HG03565 (cell line): ENCODE results near the gene HIRIP3.

Experiments used
- ATAC-seq: cut with Tn5 transposase; IDR thresholded peaks from one replicate; pipeline ENCODE4 v1.9.1; 2021; ENCODE audit warnings: mild to moderate bottlenecking, moderate library complexity; ENCODE audit not compliant: unreplicated experiment

HIRIP3 gene

GRCh38 chr16:29999605-30000004 is 4.2 kb upstream of the HIRIP3 start:
- no peak for ATAC-seq

- ATAC-seq = no peak
Measured at GRCh38 chr16:29996766-29997250, 1.4 kb upstream of the HIRIP3 start.

- peak; percentile 86 for ATAC-seq
Measured at GRCh38 chr16:29995911-29996765, 721 bp upstream of the HIRIP3 start, which contains the start of gene INO80E. Gene INO80E (plus strand): TSS chr16:29996241. CDS start chr16:29996311, 70 bp downstream.

- ATAC-seq = peak; percentile 26
Measured at GRCh38 chr16:29994600-29995323, 655 bp downstream of the HIRIP3 start.

GRCh38 chr16:29993903-29994599 is 1.4 kb downstream of the HIRIP3 start:
- no peak for ATAC-seq

GRCh38 chr16:29993191-29993902 is 2.1 kb downstream of the HIRIP3 start:
- no peak for ATAC-seq

GRCh38 chr16:29992344-29992967 is 3.0 kb downstream of the HIRIP3 start:
- ATAC-seq = no peak

GRCh38 chr16:29991571-29991904 is 3.9 kb downstream of the HIRIP3 start:
- ATAC-seq = no peak

- ATAC-seq = no peak
Measured at GRCh38 chr16:29990883-29991570, 4.4 kb downstream of the HIRIP3 start.

GRCh38 chr16:29990034-29990433 is 5.4 kb downstream of the HIRIP3 start:
- ATAC-seq = no peak

- no peak for ATAC-seq
Measured at GRCh38 chr16:29989111-29989858, 6.1 kb downstream of the HIRIP3 start.

GRCh38 chr16:29988346-29989075 is 6.9 kb downstream of the HIRIP3 start:
- ATAC-seq = no peak

- no peak for ATAC-seq
Measured at GRCh38 chr16:29987371-29988085, 7.9 kb downstream of the HIRIP3 start.

- ATAC-seq = no peak
Measured at GRCh38 chr16:29986931-29987330, 8.5 kb downstream of the HIRIP3 start.

GRCh38 chr16:29986231-29986630 is 9.2 kb downstream of the HIRIP3 start:
- no peak for ATAC-seq

- ATAC-seq = no peak
Measured at GRCh38 chr16:29985271-29985811, 10.1 kb downstream of the HIRIP3 start.

- no peak for ATAC-seq
Measured at GRCh38 chr16:29984764-29985147, 10.7 kb downstream of the HIRIP3 start.
